Measurements from ENCODE around the gene ELF2. TPM values are rescaled to one million over a fixed set of nuclear protein-coding genes. Genes with fewer than 3 reads are reported as not detected.

ELF2 gene
- total and polyA plus RNA-seq, 2 experiments from 2014 or later = 33.1 to 46.9 TPM

GRCh38 chr4:139129206-139129605 lies 47.8 kb downstream of the ELF2 start:
- Histone ChIP-seq H3K4me2 (no peak overlapping the region), H3K4me3 (no peak overlapping the region), H3K36me3 (replicated peaks; ENCODE audit: insufficient read depth, low read depth) (no peaks in the 10 kb centered on the region), H3K4me1 (ENCODE audit: insufficient read depth) (no peaks in the 10 kb centered on the region), H3K27me3 (no peaks in the 10 kb centered on the region), H2AFZ (no peak overlapping the region), H3K79me2 (no peaks in the 10 kb centered on the region), H3K9me3 (ENCODE audit: low read depth) (no peaks in the 10 kb centered on the region), H3K9me2 (replicated peaks; ENCODE audit: insufficient read depth) (no peaks in the 10 kb centered on the region), H4K20me1 (ENCODE audit: insufficient read depth, poor library complexity, severe bottlenecking) (no peaks in the 10 kb centered on the region), H3K27ac (no peak overlapping the region)
- 98% methylated on average over 3 of the region's 3 CpGs for WGBS (ENCODE audit: low lambda C conversion rate, missing lambda C conversion rate)
- DNase-seq (ENCODE audit: low spot score) = no peak
- no peak for TF ChIP-seq EZH2 (IDR thresholded peaks at IDR 0.05; ENCODE audit: borderline replicate concordance)
- TF ChIP-seq CTCF (IDR thresholded peaks at IDR 0.05; ENCODE audit: poor library complexity) = no peak
- no peak for TF ChIP-seq EZH2phosphoT487 (IDR thresholded peaks at IDR 0.05; ENCODE audit: low read depth, severe bottlenecking, unreplicated experiment)

- no peak for TF ChIP-seq EZH2 (IDR thresholded peaks at IDR 0.05; ENCODE audit: borderline replicate concordance)
- no peak for TF ChIP-seq CTCF (IDR thresholded peaks at IDR 0.05; ENCODE audit: poor library complexity)
- TF ChIP-seq EZH2phosphoT487 (IDR thresholded peaks at IDR 0.05; ENCODE audit: low read depth, severe bottlenecking, unreplicated experiment) = no peak
- WGBS (ENCODE audit: low lambda C conversion rate, missing lambda C conversion rate) = 69% methylated on average over 3 of the region's 3 CpGs
- Histone ChIP-seq H3K4me1 (ENCODE audit: insufficient read depth) (no peaks in the 10 kb centered on the region), H3K27ac (no peak overlapping the region), H2AFZ (no peak overlapping the region), H3K4me3 (no peak overlapping the region), H3K9me3 (ENCODE audit: low read depth) (no peaks in the 10 kb centered on the region), H3K27me3 (no peaks in the 10 kb centered on the region), H4K20me1 (ENCODE audit: insufficient read depth, poor library complexity, severe bottlenecking) (no peaks in the 10 kb centered on the region), H3K36me3 (replicated peaks; ENCODE audit: insufficient read depth, low read depth) (no peaks in the 10 kb centered on the region), H3K4me2 (no peak overlapping the region), H3K9me2 (replicated peaks; ENCODE audit: insufficient read depth) (no peaks in the 10 kb centered on the region), H3K79me2 (no peaks in the 10 kb centered on the region)
- DNase-seq (ENCODE audit: low spot score) = no peak
These were observed 50.1 kb downstream of the ELF2 start for GRCh38 chr4:139126898-139127297.

GRCh38 chr4:139123910-139124309 lies 53.1 kb downstream of the ELF2 start:
- no peak for DNase-seq (ENCODE audit: low spot score)
- H2AFZ ChIP-seq = no peak overlapping the region
- H3K4me1 ChIP-seq (ENCODE audit: insufficient read depth) = no peaks in the 10 kb centered on the region
- H3K36me3 ChIP-seq (replicated peaks; ENCODE audit: insufficient read depth, low read depth) = no peaks in the 10 kb centered on the region
- TF ChIP-seq EZH2phosphoT487 (IDR thresholded peaks at IDR 0.05; ENCODE audit: low read depth, severe bottlenecking, unreplicated experiment) (no peak), CTCF (IDR thresholded peaks at IDR 0.05; ENCODE audit: poor library complexity) (no peak), EZH2 (IDR thresholded peaks at IDR 0.05; ENCODE audit: borderline replicate concordance) (no peak)
- no peaks in the 10 kb centered on the region for H3K79me2 ChIP-seq
- H3K9me2 ChIP-seq (replicated peaks; ENCODE audit: insufficient read depth) = no peaks in the 10 kb centered on the region
- no peak overlapping the region for H3K4me3 ChIP-seq
- H3K4me2 ChIP-seq = no peak overlapping the region
- WGBS (ENCODE audit: low lambda C conversion rate, missing lambda C conversion rate) = 93% methylated on average over 2 of the region's 2 CpGs
- no peak overlapping the region for H3K27ac ChIP-seq
- H4K20me1 ChIP-seq (ENCODE audit: insufficient read depth, poor library complexity, severe bottlenecking) = no peaks in the 10 kb centered on the region
- no peaks in the 10 kb centered on the region for H3K9me3 ChIP-seq (ENCODE audit: low read depth)
- no peaks in the 10 kb centered on the region for H3K27me3 ChIP-seq

GRCh38 chr4:139118365-139118764 lies 58.7 kb downstream of the ELF2 start:
- H3K4me3 ChIP-seq = no peak overlapping the region
- H3K79me2 ChIP-seq = no peaks in the 10 kb centered on the region
- no peak overlapping the region for H3K27ac ChIP-seq
- 74% methylated on average over 1 of the region's 1 CpG for WGBS (ENCODE audit: low lambda C conversion rate, missing lambda C conversion rate)
- no peaks in the 10 kb centered on the region for H3K9me3 ChIP-seq (ENCODE audit: low read depth)
- no peaks in the 10 kb centered on the region for H3K27me3 ChIP-seq
- H3K9me2 ChIP-seq (replicated peaks; ENCODE audit: insufficient read depth) = no peaks in the 10 kb centered on the region
- DNase-seq (ENCODE audit: low spot score) = no peak
- no peak overlapping the region for H3K4me2 ChIP-seq
- no peaks in the 10 kb centered on the region for H3K36me3 ChIP-seq (replicated peaks; ENCODE audit: insufficient read depth, low read depth)
- TF ChIP-seq EZH2 (IDR thresholded peaks at IDR 0.05; ENCODE audit: borderline replicate concordance) (no peak), CTCF (IDR thresholded peaks at IDR 0.05; ENCODE audit: poor library complexity) (no peak), EZH2phosphoT487 (IDR thresholded peaks at IDR 0.05; ENCODE audit: low read depth, severe bottlenecking, unreplicated experiment) (no peak)
- no peaks in the 10 kb centered on the region for H3K4me1 ChIP-seq (ENCODE audit: insufficient read depth)
- H2AFZ ChIP-seq = no peak overlapping the region
- no peaks in the 10 kb centered on the region for H4K20me1 ChIP-seq (ENCODE audit: insufficient read depth, poor library complexity, severe bottlenecking)

Data from hepatocyte (in vitro differentiated cells).